Measurements from ENCODE around the gene GJD3.
"Not testable (repeated sequence)": the region's sequence is repeated elsewhere in the genome, so short reads cannot be mapped to it uniquely, and the experiment has no call there.

GJD3 gene

GRCh38 chr17:40367728-40368127 lies 3.2 kb upstream of the GJD3 start:
- DNase-seq (ENCODE audit: low read depth) = not testable (repeated sequence)

DNA sequence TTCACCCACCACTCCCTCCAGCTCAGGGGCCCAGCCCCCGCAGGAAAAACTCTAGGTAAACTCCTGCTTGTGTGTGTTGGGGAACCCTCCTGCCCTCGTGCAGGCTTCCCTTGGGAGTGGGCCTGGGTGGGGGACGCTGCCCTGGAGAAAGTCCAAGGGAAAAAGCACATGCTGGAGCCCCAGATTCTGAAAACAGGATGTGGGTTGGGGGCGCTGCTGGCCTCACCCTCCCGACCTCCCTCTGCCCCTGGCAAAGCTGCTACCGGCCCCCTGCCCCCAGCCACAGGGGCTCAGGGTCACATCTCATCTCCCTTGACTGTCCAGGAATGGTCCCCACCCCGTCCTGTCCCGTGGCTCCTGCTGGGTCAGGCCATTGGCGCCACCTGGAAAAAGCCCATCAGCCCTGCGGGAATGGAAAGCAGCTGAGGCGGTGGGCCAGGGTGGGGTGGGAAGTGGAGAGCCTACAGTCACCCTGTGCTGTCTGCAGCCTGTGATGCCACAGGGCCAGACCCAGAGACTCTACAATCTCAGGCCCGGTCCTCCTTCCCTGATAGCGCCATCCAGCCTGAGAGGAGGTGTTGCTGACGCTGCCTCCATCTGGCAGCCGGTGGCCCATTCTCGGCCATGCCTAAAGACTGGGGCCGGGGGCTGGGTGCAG lies 2.5 kb upstream of the GJD3 start:
- DNase-seq (ENCODE audit: low read depth) = no peak

DNA sequence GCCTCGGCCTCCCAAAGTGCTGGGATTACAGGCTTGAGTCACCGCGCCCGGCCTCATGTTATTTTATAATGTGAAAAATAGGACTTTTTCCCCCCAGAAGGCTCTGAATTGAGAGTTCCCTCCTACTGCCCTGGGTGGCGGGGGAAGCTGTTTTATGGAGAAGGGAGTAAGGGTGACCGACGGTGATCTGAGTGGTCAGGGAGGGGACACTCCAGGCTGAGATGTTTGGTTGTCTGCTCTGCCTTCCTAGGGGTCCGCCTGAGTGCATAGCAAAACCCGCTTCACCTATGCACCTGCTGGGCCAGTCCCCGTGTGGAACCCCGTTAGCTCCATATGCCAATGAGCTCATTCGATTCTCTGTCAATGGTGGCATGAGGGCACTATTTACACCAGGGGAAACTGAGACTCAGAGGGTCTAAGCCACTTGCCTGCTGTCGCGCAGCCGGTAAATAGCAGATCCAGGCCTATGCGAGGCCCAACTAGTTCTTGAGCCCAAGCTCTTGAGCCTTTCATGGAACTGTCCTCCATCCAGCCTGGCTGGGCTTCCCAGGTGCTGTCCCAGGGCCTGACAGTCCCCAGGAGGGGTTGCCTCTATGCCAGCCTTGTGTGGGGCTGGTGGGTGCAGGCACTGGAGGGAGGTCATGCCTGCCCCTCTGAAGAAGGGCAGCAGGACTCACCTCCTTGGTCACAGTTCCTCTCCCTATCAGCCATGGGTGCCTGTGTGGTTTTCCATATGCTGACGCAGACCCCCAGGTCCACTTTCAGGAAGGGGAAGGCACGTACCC lies 1.7 kb upstream of the GJD3 start:
- DNase-seq (ENCODE audit: low read depth) = no peak

DNA sequence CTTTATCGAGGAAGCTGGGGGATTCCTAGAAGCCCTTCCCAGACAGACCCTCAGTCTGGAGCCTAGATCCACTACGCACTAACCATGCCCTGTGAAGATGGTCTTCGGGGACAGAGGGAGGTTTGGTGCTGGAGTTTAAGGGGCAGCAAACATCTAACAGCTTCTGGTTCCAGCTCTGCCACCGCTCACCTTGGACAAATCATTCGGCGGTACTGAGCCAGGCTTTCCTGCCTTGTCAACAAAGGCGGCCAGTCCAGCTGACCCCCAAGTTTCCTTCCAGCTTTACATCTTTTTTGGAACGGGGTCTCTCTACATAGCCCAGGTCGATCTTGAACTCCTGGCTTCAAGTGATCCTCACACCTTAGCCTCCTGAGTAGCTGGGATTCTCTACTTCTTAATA lies 369 bp upstream of the GJD3 start:
- no peak for DNase-seq (ENCODE audit: low read depth)

- no peak for DNase-seq (ENCODE audit: low read depth)
These were observed 1.3 kb downstream of the GJD3 start for GRCh38 chr17:40363111-40363827.

DNA sequence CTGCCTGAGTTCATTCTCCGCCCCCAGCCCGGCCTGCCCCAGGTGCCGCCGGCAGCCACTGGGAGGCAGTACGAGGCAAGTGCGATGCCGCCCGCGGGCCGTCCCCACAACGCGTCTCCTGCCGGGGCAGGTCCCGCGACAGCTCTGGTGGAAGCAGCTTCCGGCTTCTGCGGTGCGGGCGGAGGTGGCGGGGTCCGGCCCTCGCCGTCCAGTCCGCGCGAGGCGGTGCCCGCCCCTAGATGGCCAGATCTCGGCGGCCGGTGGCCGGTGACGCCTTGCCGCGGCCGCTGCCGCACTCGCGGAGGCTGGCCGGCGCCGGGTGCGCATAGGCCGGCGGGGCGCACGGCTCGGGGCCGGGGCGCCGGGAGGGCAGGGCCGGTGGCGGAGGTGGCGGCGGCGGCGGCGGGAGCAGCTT lies 1.8 kb downstream of the GJD3 start:
- peak; percentile 61 for DNase-seq (ENCODE audit: low read depth)

DNA sequence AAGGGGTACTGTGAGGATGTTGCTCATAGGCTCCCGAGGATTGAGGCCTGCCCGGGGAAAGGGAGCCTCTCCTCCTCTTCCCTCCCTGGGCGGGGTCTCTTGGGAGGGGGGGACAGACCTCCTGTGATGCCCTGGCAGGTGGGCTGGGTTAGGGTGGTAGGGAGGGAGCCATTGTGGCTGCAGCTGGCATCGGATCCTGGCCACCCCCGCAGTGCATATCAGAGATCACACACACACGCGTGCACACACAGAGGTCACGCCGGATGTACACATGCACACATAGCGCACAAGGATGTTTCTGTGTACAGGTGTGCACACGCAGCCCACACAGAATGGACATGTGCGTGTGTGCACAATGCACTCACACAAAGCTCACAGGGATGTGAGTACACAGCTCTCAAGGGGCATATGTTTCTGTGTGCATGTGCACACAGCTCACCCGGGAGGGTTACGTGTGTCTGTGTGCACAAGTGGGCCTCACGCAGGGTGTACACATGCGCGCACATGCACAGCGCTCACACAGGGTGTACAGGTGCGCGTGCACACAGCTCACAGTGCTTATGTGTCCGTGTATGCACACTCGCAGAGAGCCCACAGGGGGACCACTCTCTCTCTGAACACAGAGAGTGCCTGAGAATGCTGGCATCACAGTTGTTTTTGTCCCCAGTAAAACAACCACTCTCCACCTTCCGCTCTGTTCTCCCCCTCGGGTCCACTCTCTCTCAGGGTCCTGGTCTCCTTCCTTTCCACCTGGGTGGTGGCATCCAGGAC lies 2.4 kb downstream of the GJD3 start:
- DNase-seq (ENCODE audit: low read depth) = no peak

GRCh38 chr17:40361063-40361924 lies 3.2 kb downstream of the GJD3 start:
- no peak for DNase-seq (ENCODE audit: low read depth)

GRCh38 chr17:40360091-40360490 lies 4.4 kb downstream of the GJD3 start:
- no peak for DNase-seq (ENCODE audit: low read depth)

DNA sequence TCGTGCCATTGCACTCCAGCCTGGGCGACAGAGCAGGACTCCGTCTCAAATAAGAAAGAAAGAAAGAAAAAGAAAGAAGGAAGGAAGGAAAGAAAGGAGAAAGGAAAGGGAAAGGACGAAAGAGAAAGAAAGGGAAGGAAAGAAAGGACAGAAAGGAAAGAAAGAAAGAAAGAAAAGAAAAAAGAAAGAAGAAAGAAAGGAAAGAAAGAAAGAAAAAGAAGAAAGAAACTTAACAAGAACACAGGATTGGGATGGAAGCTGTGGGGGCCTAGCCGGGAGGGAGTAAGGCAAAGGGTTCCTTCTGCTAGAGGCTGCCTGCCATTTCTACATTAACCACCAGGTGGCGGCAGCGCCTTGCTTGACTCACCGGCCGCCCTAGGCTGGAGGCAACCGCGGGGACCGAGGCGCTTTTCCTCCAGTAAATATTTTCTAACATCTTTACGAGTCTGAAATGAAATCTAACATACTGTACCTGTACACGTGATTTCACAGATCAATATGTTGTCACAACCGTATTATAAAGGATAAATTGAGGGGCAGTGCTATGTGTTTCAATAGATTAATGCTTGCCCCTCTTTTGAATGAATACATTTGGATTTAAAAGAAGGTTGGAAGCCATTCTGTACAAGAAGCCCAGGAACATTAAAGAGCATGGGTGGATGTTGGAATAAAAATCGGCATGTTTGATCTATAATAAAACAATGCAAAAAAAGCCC lies 6.1 kb downstream of the GJD3 start:
- peak; percentile 78 for DNase-seq (ENCODE audit: low read depth)

GRCh38 chr17:40356990-40357881 lies 7.3 kb downstream of the GJD3 start:
- DNase-seq (ENCODE audit: low read depth) = no peak

GRCh38 chr17:40355804-40356758 lies 8.5 kb downstream of the GJD3 start:
- no peak for DNase-seq (ENCODE audit: low read depth)

- peak; percentile 66 for DNase-seq (ENCODE audit: low read depth)
These were observed 9.3 kb downstream of the GJD3 start for GRCh38 chr17:40355123-40355803.

DNA sequence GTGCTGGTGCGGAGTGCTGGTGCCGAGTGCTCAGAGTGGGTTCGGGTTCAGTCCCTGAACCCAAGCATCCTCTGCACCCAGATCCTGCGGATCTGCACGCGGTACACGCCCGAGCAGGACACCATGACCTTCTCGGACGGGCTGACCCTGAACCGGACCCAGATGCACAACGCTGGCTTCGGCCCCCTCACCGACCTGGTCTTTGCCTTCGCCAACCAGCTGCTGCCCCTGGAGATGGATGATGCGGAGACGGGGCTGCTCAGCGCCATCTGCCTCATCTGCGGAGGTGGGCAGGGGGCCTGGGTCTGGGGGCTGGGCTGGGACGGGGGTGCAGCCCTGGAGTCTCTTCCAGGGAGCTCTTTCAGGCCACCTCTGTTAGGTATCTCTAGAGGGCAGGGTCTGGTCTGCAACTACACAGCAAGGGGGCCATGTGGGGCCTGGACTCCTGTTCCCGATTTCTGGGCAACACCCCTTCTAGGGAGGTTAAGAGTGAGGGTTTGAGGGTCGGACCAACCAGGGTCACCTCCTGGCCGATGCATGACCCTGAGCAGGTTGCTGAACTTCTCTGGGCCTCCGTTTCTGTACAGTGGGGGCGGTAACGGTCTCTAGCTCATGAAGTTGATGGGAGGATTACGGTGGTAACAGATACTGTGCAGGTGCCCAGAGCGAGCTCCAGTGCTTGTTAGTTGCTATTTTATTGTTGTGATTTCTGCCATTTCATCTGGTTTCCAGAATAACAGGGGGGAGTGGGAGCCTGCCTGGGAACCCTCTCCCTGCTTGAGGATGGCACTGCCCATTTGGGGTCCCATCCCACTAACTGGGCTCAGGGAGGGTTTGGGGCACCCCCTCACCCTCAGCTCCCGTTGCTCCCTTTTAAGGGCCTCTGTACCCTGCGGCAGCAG lies 10.1 kb downstream of the GJD3 start:
- no peak for DNase-seq (ENCODE audit: low read depth)

GRCh38 chr17:40352779-40353394 lies 11.7 kb downstream of the GJD3 start:
- DNase-seq (ENCODE audit: low read depth) = no peak

GRCh38 chr17:40352237-40352778 lies 12.2 kb downstream of the GJD3 start:
- DNase-seq (ENCODE audit: low read depth) = no peak

All from activated T-helper 1 cell treated with Interleukin-2 at 50 U/mL for 16 hours (primary cell).